ENCODE data around the gene LMAN1. TPM values are rescaled to one million over a fixed set of nuclear protein-coding genes. Genes with fewer than 3 reads are reported as not detected.

The LMAN1 gene
- polyA plus RNA-seq, 1 experiment, result 159 TPM

GRCh38 chr18:59354731-59355130, 4.3 kb downstream of the LMAN1 start:
- no peak for DNase-seq (ENCODE audit: low read depth, low spot score)
- H3K9me3 ChIP-seq (ENCODE audit: control insufficient read depth, insufficient read depth, low read length), result 0 out of 2 replicates have a peak, but pooled peaks cover 4% of the 10 kb centered on the region
- no peak overlapping the region for H3K4me3 ChIP-seq (ENCODE audit: low read depth, low read length)
- H3K27me3 ChIP-seq (ENCODE audit: control insufficient read depth, insufficient read depth, low read length), result no peaks in the 10 kb centered on the region
- no peak for TF ChIP-seq CTCF (IDR thresholded peaks at IDR 0.05; ENCODE audit: low read depth, low read length)
- no peak overlapping the region for H3K27ac ChIP-seq (ENCODE audit: low read depth, low read length)
- POLR2A ChIA-PET, result no interaction called here
- CTCF ChIA-PET, result interaction anchor here (0.6 to 3.1 kb wide), 2 partner anchors 47 to 48 kb away, joined by 3 to 31 read pairs; no protein-coding TSS in a partner anchor

- no peak for TF ChIP-seq CTCF (IDR thresholded peaks at IDR 0.05; ENCODE audit: low read depth, low read length)
- ChIA-PET POLR2A (no interaction called here), CTCF (interaction anchor here (1.2 to 2.5 kb wide), 2 partner anchors 45 to 49 kb away, joined by 3 to 14 read pairs; no protein-coding TSS in a partner anchor)
- no peak for DNase-seq (ENCODE audit: low read depth, low spot score)
- H3K27ac ChIP-seq (ENCODE audit: low read depth, low read length), result no peak overlapping the region
- no peaks in the 10 kb centered on the region for H3K27me3 ChIP-seq (ENCODE audit: control insufficient read depth, insufficient read depth, low read length)
- no peaks in the 10 kb centered on the region for H3K9me3 ChIP-seq (ENCODE audit: control insufficient read depth, insufficient read depth, low read length)
- H3K4me3 ChIP-seq (ENCODE audit: low read depth, low read length), result no peak overlapping the region
Observed at GRCh38 chr18:59353079-59353680, 5.9 kb downstream of the LMAN1 start.

- Histone ChIP-seq H3K9me3 (ENCODE audit: control insufficient read depth, insufficient read depth, low read length) (no peaks in the 10 kb centered on the region), H3K4me3 (ENCODE audit: low read depth, low read length) (no peak overlapping the region), H3K27ac (ENCODE audit: low read depth, low read length) (no peak overlapping the region), H3K27me3 (ENCODE audit: control insufficient read depth, insufficient read depth, low read length) (no peaks in the 10 kb centered on the region)
- CTCF ChIA-PET, result interaction anchor here (0.9 to 2.5 kb wide), 3 partner anchors 44 to 471 kb away, joined by 3 to 14 read pairs (median 4); no protein-coding TSS in a partner anchor
- no peak for DNase-seq (ENCODE audit: low read depth, low spot score)
- no peak for TF ChIP-seq CTCF (IDR thresholded peaks at IDR 0.05; ENCODE audit: low read depth, low read length)
- POLR2A ChIA-PET, result no interaction called here
Observed at GRCh38 chr18:59352250-59352855, 6.7 kb downstream of the LMAN1 start.

- H3K9me3 ChIP-seq (ENCODE audit: control insufficient read depth, insufficient read depth, low read length), result no peaks in the 10 kb centered on the region
- H3K4me3 ChIP-seq (ENCODE audit: low read depth, low read length), result no peak overlapping the region
- CTCF ChIA-PET, result interaction anchor here (1.6 kb wide), 1 partner anchor 57 kb away, joined by 6 read pairs; no protein-coding TSS in a partner anchor
- DNase-seq (ENCODE audit: low read depth, low spot score), result no peak
- POLR2A ChIA-PET, result no interaction called here
- H3K27me3 ChIP-seq (ENCODE audit: control insufficient read depth, insufficient read depth, low read length), result no peaks in the 10 kb centered on the region
- TF ChIP-seq CTCF (IDR thresholded peaks at IDR 0.05; ENCODE audit: low read depth, low read length), result no peak
- H3K27ac ChIP-seq (ENCODE audit: low read depth, low read length), result no peak overlapping the region
Observed at GRCh38 chr18:59345556-59345955, 13.5 kb downstream of the LMAN1 start.

GRCh38 chr18:59344996-59345395, 14.1 kb downstream of the LMAN1 start:
- Histone ChIP-seq H3K4me3 (ENCODE audit: low read depth, low read length) (no peak overlapping the region), H3K27me3 (ENCODE audit: control insufficient read depth, insufficient read depth, low read length) (no peaks in the 10 kb centered on the region), H3K27ac (ENCODE audit: low read depth, low read length) (no peak overlapping the region), H3K9me3 (ENCODE audit: control insufficient read depth, insufficient read depth, low read length) (no peaks in the 10 kb centered on the region)
- ChIA-PET CTCF (interaction anchor here (1.6 kb wide), 1 partner anchor 57 kb away, joined by 6 read pairs; no protein-coding TSS in a partner anchor), POLR2A (no interaction called here)
- no peak for TF ChIP-seq CTCF (IDR thresholded peaks at IDR 0.05; ENCODE audit: low read depth, low read length)
- DNase-seq (ENCODE audit: low read depth, low spot score), result no peak
